Measurements from ENCODE around the gene NDUFAF4.

DNA sequence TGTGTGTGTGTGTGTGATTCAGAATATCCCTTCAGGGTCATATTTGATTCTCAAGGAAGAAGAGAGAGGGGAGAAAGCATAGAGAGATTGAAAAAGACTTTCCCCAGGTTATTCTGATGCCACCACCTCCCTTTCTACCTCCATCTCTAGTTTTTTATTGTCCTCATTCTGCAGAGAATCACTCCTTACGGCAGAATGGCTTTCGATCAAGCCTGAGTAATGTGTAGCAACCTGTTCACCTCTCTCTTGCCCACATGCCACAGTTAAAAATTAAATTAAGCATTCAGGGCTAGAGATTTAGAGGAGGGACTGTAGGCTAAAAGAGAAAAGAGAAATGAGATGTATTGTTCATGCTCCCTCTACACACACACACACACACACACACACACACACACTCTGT lies 45.0 kb upstream of the NDUFAF4 start:
- TF ChIP-seq, protein P1, sequence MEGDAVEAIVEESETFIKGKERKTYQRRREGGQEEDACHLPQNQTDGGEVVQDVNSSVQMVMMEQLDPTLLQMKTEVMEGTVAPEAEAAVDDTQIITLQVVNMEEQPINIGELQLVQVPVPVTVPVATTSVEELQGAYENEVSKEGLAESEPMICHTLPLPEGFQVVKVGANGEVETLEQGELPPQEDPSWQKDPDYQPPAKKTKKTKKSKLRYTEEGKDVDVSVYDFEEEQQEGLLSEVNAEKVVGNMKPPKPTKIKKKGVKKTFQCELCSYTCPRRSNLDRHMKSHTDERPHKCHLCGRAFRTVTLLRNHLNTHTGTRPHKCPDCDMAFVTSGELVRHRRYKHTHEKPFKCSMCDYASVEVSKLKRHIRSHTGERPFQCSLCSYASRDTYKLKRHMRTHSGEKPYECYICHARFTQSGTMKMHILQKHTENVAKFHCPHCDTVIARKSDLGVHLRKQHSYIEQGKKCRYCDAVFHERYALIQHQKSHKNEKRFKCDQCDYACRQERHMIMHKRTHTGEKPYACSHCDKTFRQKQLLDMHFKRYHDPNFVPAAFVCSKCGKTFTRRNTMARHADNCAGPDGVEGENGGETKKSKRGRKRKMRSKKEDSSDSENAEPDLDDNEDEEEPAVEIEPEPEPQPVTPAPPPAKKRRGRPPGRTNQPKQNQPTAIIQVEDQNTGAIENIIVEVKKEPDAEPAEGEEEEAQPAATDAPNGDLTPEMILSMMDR (IDR thresholded peaks at IDR 0.05) = no peak
- TF ChIP-seq POLR2A (IDR thresholded peaks at IDR 0.05) = no peak
